Prostate gland (tissue), 2 donors: ENCODE data around the gene NPLOC4. TPM values are rescaled to one million over a fixed set of nuclear protein-coding genes. Genes with fewer than 3 reads are reported as not detected.
"Not testable (repeated sequence)": the region's sequence is repeated elsewhere in the genome, so short reads cannot be mapped to it uniquely, and the experiment has no call there.

Source experiments
- DNase-seq: peaks from one replicate; pipeline ENCODE4 v3.0.0-alpha.2; 2019; ENCODE audit warnings: low spot score
- H3K27ac ChIP-seq, 2 donors: fragments of 200-600 bp; sonication (generic); 2 replicates each; pipeline ENCODE4 v1.5.1; 2017 to 2019
- H3K27me3 ChIP-seq: fragments of 200-600 bp; sonication (generic); replicated peaks from 2 replicates; pipeline ENCODE4 v1.5.1; 2019; ENCODE audit not compliant: insufficient read depth
- H3K36me3 ChIP-seq, 2 donors: fragments of 200-600 bp; sonication (generic); 1 replicate in 1 of 2; 2 replicates in 1 of 2; pipeline versions ENCODE4 v1.5.1 to v1.8.1; 2017 to 2019
- H3K4me1 ChIP-seq: fragments of 200-600 bp; sonication (generic); replicated peaks from 2 replicates; pipeline ENCODE4 v1.5.1; 2019
- H3K4me3 ChIP-seq, 2 donors: fragments of 200-600 bp; sonication (generic); 2 replicates each; pipeline ENCODE4 v1.5.1; 2017 to 2019
- H3K9me3 ChIP-seq: fragments of 200-600 bp; sonication (generic); 2 replicates; pipeline ENCODE4 v1.5.1; 2017
- POLR2A ChIP-seq: fragments of 450-650 bp; IDR thresholded peaks from one replicate; pipeline ENCODE4 v1.6.1; 2016; ENCODE audit warnings: antibody characterized with exemption, mild to moderate bottlenecking
- POLR2AphosphoS5 ChIP-seq: sonication (generic); formaldehyde crosslinking; IDR thresholded peaks from one replicate; pipeline ENCODE4 v1.6.1; 2017; ENCODE audit warnings: antibody characterized with exemption
- WGBS: methylation state at CpG from one replicate; pipeline ENCODE4 v1.1.5; 2018; 5-methylcytosine and 5-hydroxymethylcytosine counted together
- intact Hi-C: fragments of 100-400 bp; cut with DNase I; formaldehyde crosslinking; loops from one replicate; pipeline ENCODE4 v1.14.2; 2022
- total RNA-seq, 2 donors: library from RNA; depleted of rRNA; stranded (reverse); fragments of >200 nt; gene quantifications; one replicate each; pipeline ENCODE4 v1.1.0, GENCODE V29; 2016
- TF ChIP-seq, protein P1 (sequence below), 4 experiments: fragments of 200-600 bp in 2 of 4; fragments of 450-650 bp in 2 of 4; sonication (generic) in 2 of 4; IDR thresholded peaks; 1 replicate in 3 of 4; 2 replicates in 1 of 4; pipeline ENCODE4 v1.5.1; 2016 to 2019; ENCODE audit warnings: antibody characterized with exemption in 4 of 4, mild to moderate bottlenecking in 2 of 4, moderate library complexity in 2 of 4

Gene NPLOC4
- total RNA-seq, 2 donors from 2014 or later, result 40.1 to 84.8 TPM

DNA sequence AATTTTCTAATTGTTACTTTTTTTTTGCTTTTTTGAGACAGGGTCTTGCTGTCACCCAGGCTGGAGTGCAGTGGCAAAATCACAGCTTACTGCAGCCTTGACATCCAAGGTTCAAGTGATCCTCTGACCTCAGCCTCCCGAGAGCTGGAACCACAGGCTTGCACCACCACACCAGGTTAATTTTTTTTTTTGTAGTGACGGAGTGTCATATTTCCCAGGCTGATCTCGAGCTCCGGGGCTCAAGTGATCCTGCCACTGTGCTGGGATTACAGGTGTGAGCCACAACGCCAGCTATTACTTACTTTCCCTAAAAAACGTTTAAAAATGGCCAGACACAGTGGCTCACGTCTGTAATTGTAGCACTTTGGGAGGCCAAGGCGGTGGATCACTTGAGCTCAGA, 6.6 kb downstream of the NPLOC4 start:
- TF ChIP-seq POLR2AphosphoS5 (no peak), POLR2A (no peak)
- TF ChIP-seq, protein P1, sequence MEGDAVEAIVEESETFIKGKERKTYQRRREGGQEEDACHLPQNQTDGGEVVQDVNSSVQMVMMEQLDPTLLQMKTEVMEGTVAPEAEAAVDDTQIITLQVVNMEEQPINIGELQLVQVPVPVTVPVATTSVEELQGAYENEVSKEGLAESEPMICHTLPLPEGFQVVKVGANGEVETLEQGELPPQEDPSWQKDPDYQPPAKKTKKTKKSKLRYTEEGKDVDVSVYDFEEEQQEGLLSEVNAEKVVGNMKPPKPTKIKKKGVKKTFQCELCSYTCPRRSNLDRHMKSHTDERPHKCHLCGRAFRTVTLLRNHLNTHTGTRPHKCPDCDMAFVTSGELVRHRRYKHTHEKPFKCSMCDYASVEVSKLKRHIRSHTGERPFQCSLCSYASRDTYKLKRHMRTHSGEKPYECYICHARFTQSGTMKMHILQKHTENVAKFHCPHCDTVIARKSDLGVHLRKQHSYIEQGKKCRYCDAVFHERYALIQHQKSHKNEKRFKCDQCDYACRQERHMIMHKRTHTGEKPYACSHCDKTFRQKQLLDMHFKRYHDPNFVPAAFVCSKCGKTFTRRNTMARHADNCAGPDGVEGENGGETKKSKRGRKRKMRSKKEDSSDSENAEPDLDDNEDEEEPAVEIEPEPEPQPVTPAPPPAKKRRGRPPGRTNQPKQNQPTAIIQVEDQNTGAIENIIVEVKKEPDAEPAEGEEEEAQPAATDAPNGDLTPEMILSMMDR (IDR thresholded peaks at IDR 0.05), result no peak
- Histone ChIP-seq H3K36me3 (peaks cover 4 to 19% of the 10 kb centered on the region in 2 donors), H3K27me3 (no peaks in the 10 kb centered on the region), H3K9me3 (no peaks in the 10 kb centered on the region), H3K4me3 (no peak overlapping the region), H3K27ac (no peak overlapping the region), H3K4me1 (peaks cover under 1% of the 10 kb centered on the region)
- WGBS, result 88% methylated on average over 8 of the region's 8 CpGs
- intact Hi-C loops, result no loop called here
- DNase-seq, result no peak

DNA sequence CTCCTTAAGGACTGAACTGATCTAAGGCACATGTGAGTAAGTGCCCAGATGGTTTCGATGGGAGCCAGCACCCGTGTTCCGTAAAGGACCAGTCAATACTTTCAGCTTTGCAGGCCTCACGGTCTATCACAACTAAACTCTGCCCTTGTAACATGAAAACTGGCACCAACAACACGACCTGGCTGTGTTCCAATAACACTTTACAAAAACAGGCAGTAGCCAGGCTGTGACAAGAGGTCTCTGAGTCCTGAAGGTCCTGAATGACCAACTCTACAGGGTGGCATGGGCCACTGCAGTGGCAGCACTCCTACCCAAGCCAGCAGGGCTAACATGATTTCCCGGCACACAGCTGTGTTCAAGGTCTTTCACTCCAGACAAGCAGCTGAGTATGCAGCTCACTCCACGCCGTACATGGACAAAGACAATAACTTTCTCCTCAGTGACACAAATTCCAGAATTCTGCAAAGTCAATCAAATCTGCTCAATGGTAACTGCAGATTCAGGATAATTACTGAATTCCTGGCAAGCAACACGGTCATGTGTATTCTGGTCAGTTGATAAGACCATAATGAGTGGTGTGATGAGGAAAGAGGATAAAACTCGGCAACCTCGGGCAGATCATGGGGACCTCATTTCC, 15.3 kb downstream of the NPLOC4 start:
- Histone ChIP-seq H3K27ac (no peak overlapping the region), H3K4me3 (no peak overlapping the region), H3K27me3 (no peaks in the 10 kb centered on the region), H3K36me3 (peaks cover 6 to 22% of the 10 kb centered on the region in 2 donors), H3K9me3 (no peaks in the 10 kb centered on the region), H3K4me1 (no peaks in the 10 kb centered on the region)
- intact Hi-C loops, result no loop called here
- TF ChIP-seq POLR2AphosphoS5 (no peak), POLR2A (no peak)
- TF ChIP-seq, protein P1 (IDR thresholded peaks at IDR 0.05), result no peak
- DNase-seq, result no peak
- WGBS, result 80% methylated on average over 11 of the region's 11 CpGs

DNA sequence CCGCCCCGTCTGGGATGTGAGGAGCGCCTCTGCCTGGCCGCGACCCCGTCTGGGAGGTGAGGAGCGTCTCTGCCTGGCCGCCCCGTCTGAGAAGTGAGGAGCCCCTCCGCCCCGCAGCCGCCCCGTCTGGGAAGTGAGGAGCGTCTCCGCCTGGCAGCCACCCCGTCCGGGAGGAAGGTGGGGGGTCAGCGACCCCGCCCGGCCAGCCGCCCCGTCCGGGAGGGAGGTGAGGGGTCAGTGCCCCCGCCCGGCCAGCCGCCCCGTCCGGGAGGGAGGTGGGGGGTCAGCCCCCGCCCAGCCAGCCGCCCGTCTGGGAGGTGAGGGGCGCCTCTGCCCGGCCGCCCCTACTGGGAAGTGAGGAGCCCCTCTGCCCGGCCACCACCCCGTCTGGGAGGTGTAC, 18.6 kb downstream of the NPLOC4 start:
- H3K27me3 ChIP-seq, H3K4me3 ChIP-seq, H3K9me3 ChIP-seq, DNase-seq, H3K27ac ChIP-seq, intact Hi-C loops, H3K36me3 ChIP-seq, H3K4me1 ChIP-seq: not testable (repeated sequence)
- WGBS, result 92% methylated on average over 14 of the region's 36 CpGs

DNA sequence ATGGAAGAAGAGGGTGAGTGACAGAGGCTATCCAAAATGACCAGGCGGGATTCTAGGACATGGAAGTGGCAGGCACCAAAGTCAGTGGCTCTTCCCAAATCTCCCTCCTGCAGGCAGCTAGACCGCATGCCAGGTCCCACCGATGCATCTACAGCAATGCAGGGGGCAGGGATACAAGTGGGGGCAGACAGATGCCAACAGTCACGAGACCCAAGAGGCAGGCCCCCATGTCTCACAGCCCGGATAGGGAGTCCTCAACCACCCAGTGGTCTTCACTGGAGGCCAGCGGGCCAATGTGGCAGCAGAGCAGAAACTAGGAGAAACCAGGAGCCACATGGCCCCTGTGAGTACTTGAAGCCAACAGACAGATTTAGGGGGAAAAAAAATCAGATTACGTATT, 20.0 kb downstream of the NPLOC4 start:
- Histone ChIP-seq H3K4me3 (no peak overlapping the region), H3K27ac (no peak overlapping the region), H3K36me3 (peaks cover 2 to 8% of the 10 kb centered on the region in 2 donors), H3K9me3 (no peaks in the 10 kb centered on the region), H3K4me1 (no peaks in the 10 kb centered on the region), H3K27me3 (no peaks in the 10 kb centered on the region)
- no peak for DNase-seq
- TF ChIP-seq POLR2AphosphoS5 (no peak), POLR2A (no peak)
- TF ChIP-seq, protein P1 (IDR thresholded peaks at IDR 0.05), result no peak
- 78% methylated on average over 7 of the region's 7 CpGs for WGBS
- intact Hi-C loops, result no loop called here

DNA sequence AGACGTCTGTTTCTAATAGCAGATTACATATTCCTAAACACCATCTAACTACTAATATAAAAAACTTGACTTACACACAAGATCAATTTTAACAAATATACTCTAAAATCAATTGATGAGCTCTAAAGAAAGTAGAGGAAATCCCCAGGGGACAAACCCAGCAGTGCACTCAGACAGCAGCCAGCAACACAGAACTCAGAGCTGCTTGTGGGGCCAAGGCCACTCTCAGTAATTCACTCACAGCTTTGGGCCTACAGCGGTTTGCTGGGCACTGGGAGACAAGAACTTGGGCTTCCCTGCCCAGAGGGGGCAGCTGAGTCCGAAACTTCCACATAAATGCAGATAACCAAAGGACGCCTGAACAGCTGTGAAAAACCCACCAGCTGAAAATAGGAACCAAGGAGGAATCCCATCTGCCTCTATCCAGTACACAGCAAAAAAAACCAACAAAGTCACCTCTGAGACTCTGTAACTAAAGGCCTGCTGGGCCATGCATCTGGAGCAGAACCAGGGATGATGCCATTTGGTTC, 21.4 kb downstream of the NPLOC4 start:
- no peak for DNase-seq
- Histone ChIP-seq H3K4me1 (no peaks in the 10 kb centered on the region), H3K9me3 (no peaks in the 10 kb centered on the region), H3K4me3 (no peak overlapping the region), H3K36me3 (peaks cover 0 to 2% of the 10 kb centered on the region in 2 donors), H3K27me3 (no peaks in the 10 kb centered on the region), H3K27ac (no peak overlapping the region)
- no peak for TF ChIP-seq POLR2A
- TF ChIP-seq POLR2AphosphoS5, result no peak
- TF ChIP-seq, protein P1 (IDR thresholded peaks at IDR 0.05), result no peak
- intact Hi-C loops, result no loop called here
- 94% methylated on average over 4 of the region's 4 CpGs for WGBS
